H1 (cell line): Measurements from ENCODE around the gene CHCHD1. TPM values are rescaled to one million over a fixed set of nuclear protein-coding genes. Genes with fewer than 3 reads are reported as not detected.
A peak's percentile ranks its signal among the peaks of the same experiment; 100 is the strongest.

Experiments
- CHD2 ChIP-seq: IDR thresholded peaks from 2 replicates; pipeline ENCODE4 v1.6.1; 2012; ENCODE audit warnings: low read length, improper control_type of control experiment
- RBBP5 ChIP-seq: IDR thresholded peaks from 2 replicates; pipeline ENCODE4 v1.7.1; 2012; ENCODE audit warnings: low read depth, mild to moderate bottlenecking, inconsistent platforms, low read length, moderate library complexity, borderline replicate concordance
- RNF2 ChIP-seq: fragments of 200-900, 300-1000 bp; sonication (generic); IDR thresholded peaks from 2 replicates; pipeline ENCODE4 v1.7.1; 2016; ENCODE audit warnings: borderline replicate concordance, low read depth, mild to moderate bottlenecking, antibody characterized with exemption, low read length; ENCODE audit not compliant: poor library complexity, severe bottlenecking; ENCODE audit errors: missing control alignments
- SAP30 ChIP-seq: fragments of 300-600 bp; sonication (generic); IDR thresholded peaks from 2 replicates; pipeline ENCODE4 v1.7.1; 2012; ENCODE audit warnings: low read length, moderate library complexity, mild to moderate bottlenecking, inconsistent platforms; ENCODE audit not compliant: insufficient read depth, insufficient replicate concordance
- SIN3A ChIP-seq, 2 experiments: IDR thresholded peaks in 1 of 2; conservative IDR thresholded peaks in 1 of 2; 2 replicates each; pipeline ENCODE4 v1.6.1; 2011 to 2012; ENCODE audit warnings: low read length in 2 of 2, improper control_type of control experiment in 1 of 2, low read depth in 1 of 2, mild to moderate bottlenecking in 1 of 2
- SIRT6 ChIP-seq: IDR thresholded peaks from one replicate; pipeline ENCODE4 v1.7.1; 2012; ENCODE audit warnings: low read length, inconsistent platforms
- SP1 ChIP-seq: IDR thresholded peaks from 2 replicates; pipeline ENCODE4 v1.6.1; 2011; ENCODE audit warnings: low read depth, low read length
- SP4 ChIP-seq: IDR thresholded peaks from 2 replicates; pipeline ENCODE4 v1.6.1; 2012; ENCODE audit warnings: low read length, inconsistent platforms
- SRF ChIP-seq: IDR thresholded peaks from 2 replicates; pipeline ENCODE4 v1.6.1; 2011; ENCODE audit warnings: mild to moderate bottlenecking, low read depth, low read length, moderate library complexity
- TBP ChIP-seq: IDR thresholded peaks from 2 replicates; pipeline ENCODE4 v1.6.1; 2011; ENCODE audit warnings: low read depth, low read length, improper control_type of control experiment
- polyA plus RNA-seq, 7 experiments: library from polyadenylated mRNA; depleted of rRNA in 3 of 7; stranded (reverse) in 5 of 7; unstranded in 2 of 7; fragments of >200 nt in 5 of 7; fragments of 200-250 nt in 2 of 7; gene quantifications; 1 replicate in 5 of 7; 2 replicates in 1 of 7; 4 replicates in 1 of 7; pipeline versions ENCODE4 v1.2.1 to v1.2.3, GENCODE V29; 2011 to 2013; ENCODE audit warnings: missing spikeins in 2 of 7, mixed read lengths in 2 of 7
- total RNA-seq: library from RNA; stranded (reverse); fragmentation: NEBNext Ultra II Directional; extraction: Animal tissue kit (Norgen Biotek cat#: 25700); gene quantifications from 2 replicates; pipeline ENCODE4 v1.2.1, GENCODE V29; 2021

The CHCHD1 gene
- total and polyA plus RNA-seq, 2 of the 8 experiments (the other 6 are each of a cell fraction or from before 2014, with no cell fraction given): 44.9 to 58.1 TPM

GRCh38 chr10:73785211-73785720 is 3.4 kb downstream of the CHCHD1 start, which contains the start of gene ZSWIM8 (continued):
- TF ChIP-seq SAP30 (peak; percentile 76), CHD2 (no peak), TBP (peak; percentile 36; the same call in 1 of the 2 replicates), RBBP5 (peak; percentile 90), SP1 (peak; percentile 82), SIN3A (conservative IDR thresholded peaks at IDR 0.05 in 1 of 2, IDR thresholded peaks at IDR 0.05 in 1 of 2; ENCODE audit: low read depth in 1 of 2, low read length in 2 of 2) (peak; percentile 79 to 95; a peak in 3 of 4 replicates), SRF (0 out of 2 replicates have a peak, but pooled peaks have one; percentile 1), SIRT6 (no peak), RNF2 (no peak), SP4 (no peak)
